Keratinocyte (primary cell): ENCODE measurements around the gene ACACB. TPM values are rescaled to one million over a fixed set of nuclear protein-coding genes. Genes with fewer than 3 reads are reported as not detected.

Experiments used
- DNase-seq: peaks from one replicate; pipeline ENCODE4 v3.0.0-alpha.2; 2011; ENCODE audit warnings: low read depth, missing footprints, low spot score
- FAIRE-seq: peaks from 2 replicates; lab custom pipeline; 2011; peaks lifted over from hg19 to GRCh38; lab: Jason Lieb, UNC
- H2AFZ ChIP-seq: 2 replicates; pipeline ENCODE4 v1.6.0; 2012; ENCODE audit warnings: low read length, control low read depth, inconsistent platforms; ENCODE audit not compliant: control insufficient read depth
- H3K27ac ChIP-seq: 2 replicates; pipeline ENCODE4 v1.5.1; 2011; ENCODE audit warnings: low read length; ENCODE audit not compliant: control insufficient read depth, insufficient read depth
- H3K27me3 ChIP-seq: 3 replicates; pipeline ENCODE4 v1.6.0; 2011; ENCODE audit warnings: low read length; ENCODE audit not compliant: control insufficient read depth, insufficient read depth; ENCODE audit errors: extremely low read depth
- H3K36me3 ChIP-seq, 2 experiments: 2 replicates in 1 of 2; 3 replicates in 1 of 2; pipeline ENCODE4 v1.5.1; 2011; ENCODE audit warnings: low read length in 2 of 2, mild to moderate bottlenecking in 1 of 2; ENCODE audit not compliant: control insufficient read depth in 2 of 2, insufficient read depth in 2 of 2; ENCODE audit errors: extremely low read depth in 1 of 2
- H3K4me1 ChIP-seq: 3 replicates; pipeline ENCODE4 v1.5.1; 2011; ENCODE audit warnings: low read length; ENCODE audit not compliant: control insufficient read depth, insufficient read depth; ENCODE audit errors: extremely low read depth
- H3K4me2 ChIP-seq: 3 replicates; pipeline ENCODE4 v1.6.0; 2011; ENCODE audit warnings: low read depth, low read length; ENCODE audit not compliant: control insufficient read depth, insufficient read depth; ENCODE audit errors: extremely low read depth
- H3K4me3 ChIP-seq, 3 experiments: fragments of 200-600 bp in 1 of 3; sonication (generic) in 1 of 3; 2 replicates in 2 of 3; 3 replicates in 1 of 3; pipeline ENCODE4 v1.5.1; 2011 to 2016; ENCODE audit warnings: low read length in 3 of 3, mild to moderate bottlenecking in 3 of 3, control low read depth in 2 of 3, inconsistent platforms in 1 of 3, low read depth in 1 of 3, mixed read lengths in 1 of 3, mixed run types in 1 of 3, moderate library complexity in 1 of 3; ENCODE audit not compliant: control insufficient read depth in 2 of 3, insufficient read depth in 2 of 3; ENCODE audit errors: extremely low read depth in 1 of 3
- H3K79me2 ChIP-seq: 2 replicates; pipeline ENCODE4 v1.6.0; 2012; ENCODE audit warnings: low read length; ENCODE audit not compliant: control insufficient read depth, insufficient read depth
- H3K9ac ChIP-seq: 3 replicates; pipeline ENCODE4 v1.6.0; 2011; ENCODE audit warnings: low read length; ENCODE audit not compliant: control insufficient read depth, insufficient read depth; ENCODE audit errors: extremely low read depth
- H3K9me1 ChIP-seq: 3 replicates; pipeline ENCODE4 v1.6.0; 2011; ENCODE audit warnings: low read length; ENCODE audit not compliant: control insufficient read depth, insufficient read depth; ENCODE audit errors: extremely low read depth
- H3K9me3 ChIP-seq: 2 replicates; pipeline ENCODE4 v1.5.1; 2012; ENCODE audit warnings: low read depth, low read length; ENCODE audit not compliant: control insufficient read depth
- H4K20me1 ChIP-seq: 3 replicates; pipeline ENCODE4 v1.6.0; 2011; ENCODE audit warnings: low read length; ENCODE audit not compliant: control insufficient read depth, insufficient read depth; ENCODE audit errors: extremely low read depth
- CTCF ChIP-seq, 3 experiments: IDR thresholded peaks in 1 of 3; conservative IDR thresholded peaks in 1 of 3; optimal IDR thresholded peaks in 1 of 3; 2 replicates in 2 of 3; 3 replicates in 1 of 3; pipeline versions ENCODE3 to v1.5.1; 2011; ENCODE audit warnings: low read length in 3 of 3, mild to moderate bottlenecking in 3 of 3, moderate library complexity in 2 of 3, control low read depth in 1 of 3, inconsistent platforms in 1 of 3; ENCODE audit not compliant: insufficient read depth in 2 of 3; ENCODE audit errors: extremely low read depth in 1 of 3
- EZH2 ChIP-seq: IDR thresholded peaks from one replicate; pipeline ENCODE4 v1.6.1; 2012; ENCODE audit warnings: inconsistent platforms, mild to moderate bottlenecking, low read length, moderate library complexity
- dilution Hi-C: fragments of 300-500 bp; cut with MboI; formaldehyde crosslinking; loops from one replicate; pipeline ENCODE4 v1.7.0; 2020; ENCODE audit warnings: low sequenced_read_pairs; ENCODE audit not compliant: extremely low pct_ligation_motif_present
- polyA plus RNA-seq, 5 experiments: library from polyadenylated mRNA; depleted of rRNA in 3 of 5; stranded (reverse) in 3 of 5; stranded (forward) in 1 of 5; unstranded in 1 of 5; fragments of >200 nt; gene quantifications; 1 replicate in 1 of 5; 2 replicates in 3 of 5; 3 replicates in 1 of 5; pipeline versions ENCODE4 v1.2.1 to v1.2.3, GENCODE V29; 2011 to 2012; ENCODE audit warnings: missing spikeins in 2 of 5, low read depth in 1 of 5, low replicate concordance in 1 of 5

ACACB gene
- polyA plus RNA-seq, 1 donor (not counting 4 experiments of a cell fraction or from before 2014, with no cell fraction given), result 1.3 TPM

- dilution Hi-C loops, result no loop called here
- Histone ChIP-seq H3K9me3 (no peaks in the 10 kb centered on the region), H3K36me3 (peaks cover 8 to 10% of the 10 kb centered on the region in 2 experiments), H3K79me2 (peaks cover 16% of the 10 kb centered on the region), H3K27me3 (no peaks in the 10 kb centered on the region), H3K4me2 (no peak overlapping the region), H4K20me1 (no peaks in the 10 kb centered on the region), H2AFZ (no peak overlapping the region), H3K27ac (no peak overlapping the region), H3K4me1 (peaks cover 12% of the 10 kb centered on the region), H3K9me1 (no peaks in the 10 kb centered on the region), H3K9ac (no peak overlapping the region), H3K4me3 (no peak overlapping the region)
- FAIRE-seq (no peak), DNase-seq (no peak)
- TF ChIP-seq EZH2, result no peak
- no peak for TF ChIP-seq CTCF (optimal IDR thresholded peaks at IDR 0.05 in 1 of 3, IDR thresholded peaks at IDR 0.05 in 1 of 3, conservative IDR thresholded peaks at IDR 0.05 in 1 of 3; ENCODE audit: extremely low read depth in 1 of 3, insufficient read depth in 2 of 3, low read length in 3 of 3)
Observed at GRCh38 chr12:109089683-109090082, 26.7 kb upstream of the ACACB start.

- peak overlapping the region; percentile 50 to 91 (median 87) for H3K4me3 ChIP-seq
- H3K4me2 ChIP-seq, result peak overlapping the region; percentile 95
- no peaks in the 10 kb centered on the region for H3K9me1 ChIP-seq
- H3K36me3 ChIP-seq, result peaks cover 4 to 5% of the 10 kb centered on the region in 2 experiments
- H3K9ac ChIP-seq, result peak overlapping the region; percentile 82
- DNase-seq, result no peak
- peak overlapping the region; percentile 82 for H3K27ac ChIP-seq
- peaks cover 16% of the 10 kb centered on the region for H3K79me2 ChIP-seq
- peak overlapping the region; percentile 91 for H2AFZ ChIP-seq
- no peaks in the 10 kb centered on the region for H3K9me3 ChIP-seq
- dilution Hi-C loops, result no loop called here
- TF ChIP-seq CTCF (optimal IDR thresholded peaks at IDR 0.05 in 1 of 3, IDR thresholded peaks at IDR 0.05 in 1 of 3, conservative IDR thresholded peaks at IDR 0.05 in 1 of 3; ENCODE audit: extremely low read depth in 1 of 3, insufficient read depth in 2 of 3, low read length in 3 of 3) (no peak), EZH2 (no peak)
- no peaks in the 10 kb centered on the region for H4K20me1 ChIP-seq
- no peaks in the 10 kb centered on the region for H3K27me3 ChIP-seq
- H3K4me1 ChIP-seq, result peaks cover 12% of the 10 kb centered on the region
- no peak for FAIRE-seq
Observed at GRCh38 chr12:109092497-109093021, 23.8 kb upstream of the ACACB start.
